Ecto neural progenitor cell (in vitro differentiated cells): ENCODE results near the gene ADAMTS17.

Experiments
- DNase-seq: peaks from one replicate; pipeline ENCODE4 v3.0.0-alpha.2; 2018; ENCODE audit warnings: low spot score

Gene ADAMTS17

GRCh38 chr15:100198442-100198841 is 143.3 kb downstream of the ADAMTS17 start:
- no peak for DNase-seq

GRCh38 chr15:100196326-100197058 is 145.3 kb downstream of the ADAMTS17 start:
- DNase-seq, result no peak

GRCh38 chr15:100194996-100195395 is 146.8 kb downstream of the ADAMTS17 start:
- no peak for DNase-seq

- no peak for DNase-seq
Measured at GRCh38 chr15:100193277-100193860, 148.4 kb downstream of the ADAMTS17 start.

- DNase-seq, result no peak
Measured at GRCh38 chr15:100192097-100193080, 149.4 kb downstream of the ADAMTS17 start.

GRCh38 chr15:100191161-100191560 is 150.6 kb downstream of the ADAMTS17 start:
- no peak for DNase-seq

- no peak for DNase-seq
Measured at GRCh38 chr15:100190675-100191074, 151.1 kb downstream of the ADAMTS17 start.

GRCh38 chr15:100189849-100190248 is 151.9 kb downstream of the ADAMTS17 start:
- no peak for DNase-seq

GRCh38 chr15:100189319-100189718 is 152.5 kb downstream of the ADAMTS17 start:
- no peak for DNase-seq

- no peak for DNase-seq
Measured at GRCh38 chr15:100187677-100188076, 154.1 kb downstream of the ADAMTS17 start.

- no peak for DNase-seq
Measured at GRCh38 chr15:100186960-100187359, 154.8 kb downstream of the ADAMTS17 start.

GRCh38 chr15:100186366-100186765 is 155.4 kb downstream of the ADAMTS17 start:
- DNase-seq, result no peak

- no peak for DNase-seq
Measured at GRCh38 chr15:100183921-100184495, 157.8 kb downstream of the ADAMTS17 start.

- no peak for DNase-seq
Measured at GRCh38 chr15:100180921-100181320, 160.9 kb downstream of the ADAMTS17 start.

- DNase-seq, result no peak
Measured at GRCh38 chr15:100175406-100176114, 166.2 kb downstream of the ADAMTS17 start.

GRCh38 chr15:100174904-100175275 is 166.9 kb downstream of the ADAMTS17 start:
- no peak for DNase-seq

GRCh38 chr15:100174159-100174903 is 167.4 kb downstream of the ADAMTS17 start:
- DNase-seq, result no peak

- no peak for DNase-seq
Measured at GRCh38 chr15:100172356-100173024, 169.3 kb downstream of the ADAMTS17 start.

GRCh38 chr15:100171411-100171810 is 170.4 kb downstream of the ADAMTS17 start:
- no peak for DNase-seq
